ENCODE measurements around the gene APAF1. TPM values are rescaled to one million over a fixed set of nuclear protein-coding genes. Genes with fewer than 3 reads are reported as not detected.

The APAF1 gene
- total and polyA plus RNA-seq, 4 donors, result 1.9 to 11.6 (median 6.6) TPM

GRCh38 chr12:98612696-98613334 is 32.3 kb upstream of the APAF1 start:
- H3K36me3 ChIP-seq (ENCODE audit: control insufficient read depth in 4 of 4, insufficient read depth in 3 of 4, low read depth in 1 of 4, low read length in 3 of 4), result no peaks in the 10 kb centered on the region
- no peak overlapping the region for H3K4me3 ChIP-seq (ENCODE audit: low read depth in 1 of 3, low read length in 3 of 3)
- TF ChIP-seq HNF4A (conservative IDR thresholded peaks at IDR 0.05) (no peak), JUND (IDR thresholded peaks at IDR 0.05) (no peak), ATF3 (IDR thresholded peaks at IDR 0.05) (no peak), REST (IDR thresholded peaks at IDR 0.05) (no peak), ZBTB33 (IDR thresholded peaks at IDR 0.05) (no peak), MAX (IDR thresholded peaks at IDR 0.05) (no peak), TAF1 (conservative IDR thresholded peaks at IDR 0.05) (no peak), CTCF (IDR thresholded peaks at IDR 0.05; ENCODE audit: low read depth, low read length, missing input control) (no peak), FOXA2 (IDR thresholded peaks at IDR 0.05) (no peak), FOXA1 (IDR thresholded peaks at IDR 0.05) (no peak), YY1 (IDR thresholded peaks at IDR 0.05) (no peak), RAD21 (IDR thresholded peaks at IDR 0.05) (no peak), GABPA (IDR thresholded peaks at IDR 0.05 in 1 of 2, conservative IDR thresholded peaks at IDR 0.05 in 1 of 2) (no peak), NR2F2 (IDR thresholded peaks at IDR 0.05) (no peak), EGR1 (IDR thresholded peaks at IDR 0.05; ENCODE audit: low read depth in 2 of 2) (no peak), HNF4G (IDR thresholded peaks at IDR 0.05) (no peak), SP1 (IDR thresholded peaks at IDR 0.05) (no peak), RXRA (IDR thresholded peaks at IDR 0.05) (no peak)
- H3K27me3 ChIP-seq (ENCODE audit: control insufficient read depth in 4 of 4, insufficient read depth in 4 of 4, low read length in 3 of 4), result no peaks in the 10 kb centered on the region
- no peaks in the 10 kb centered on the region for H3K4me1 ChIP-seq (ENCODE audit: control insufficient read depth in 4 of 4, insufficient read depth in 4 of 4, low read length in 3 of 4)
- no peak for DNase-seq (ENCODE audit: low spot score)
- H3K9ac ChIP-seq (ENCODE audit: low read depth in 1 of 2, low read length in 2 of 2), result no peak overlapping the region
- no peak overlapping the region for H3K27ac ChIP-seq (ENCODE audit: low read depth in 1 of 2, low read length in 2 of 2)
- WGBS, result 84% methylated on average over 5 of the region's 5 CpGs
- H3K9me3 ChIP-seq (ENCODE audit: control insufficient read depth in 4 of 4, low read length in 3 of 4), result no peaks in the 10 kb centered on the region

Measured in liver (tissue), 9 donors.